Esophagus squamous epithelium (tissue), 4 donors: Measurements from ENCODE around the gene WWOX.

Experiments
- CTCF ChIP-seq, 6 experiments: fragments of 450-650 bp in 4 of 6; fragments of 200-600 bp in 2 of 6; sonication (generic) in 2 of 6; IDR thresholded peaks; one replicate each; pipeline ENCODE4 v1.5.1; 2016 to 2019; ENCODE audit warnings: antibody characterized with exemption in 6 of 6, mild to moderate bottlenecking in 4 of 6, moderate library complexity in 4 of 6
- POLR2A ChIP-seq, 4 donors: fragments of 450-650 bp; IDR thresholded peaks; one replicate each; pipeline ENCODE4 v1.6.1; 2017; ENCODE audit warnings: antibody characterized with exemption in 4 of 4, mild to moderate bottlenecking in 4 of 4, moderate library complexity in 3 of 4

- TF ChIP-seq CTCF (IDR thresholded peaks at IDR 0.05) (no peak), POLR2A (IDR thresholded peaks at IDR 0.05) (no peak)
Observed at GRCh38 chr16:78556421-78556820, 457.0 kb downstream of the WWOX start.
